ENCODE measurements around the gene PLOD2.

Gene PLOD2

DNA sequence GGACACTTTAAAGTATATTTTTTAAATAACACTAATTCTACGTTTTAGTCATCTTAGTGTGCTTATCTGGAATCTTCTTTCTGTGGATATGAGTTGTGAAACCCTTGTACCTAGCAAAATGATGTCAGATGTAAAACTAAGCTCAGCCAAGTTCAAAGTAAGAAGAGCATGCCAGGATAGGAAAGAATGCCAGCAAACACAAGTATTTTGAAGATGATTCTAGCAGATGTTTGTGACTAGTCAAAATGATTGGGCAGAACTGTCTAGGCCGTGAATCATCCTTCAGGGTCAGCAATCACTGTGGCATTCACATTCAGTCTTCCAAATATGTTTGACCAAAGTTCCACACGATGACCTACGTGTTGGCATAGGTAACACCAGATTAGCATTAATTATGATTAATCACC lies 5.4 kb upstream of the PLOD2 start:
- no peak for DNase-seq (ENCODE audit: low read depth, low spot score)

DNA sequence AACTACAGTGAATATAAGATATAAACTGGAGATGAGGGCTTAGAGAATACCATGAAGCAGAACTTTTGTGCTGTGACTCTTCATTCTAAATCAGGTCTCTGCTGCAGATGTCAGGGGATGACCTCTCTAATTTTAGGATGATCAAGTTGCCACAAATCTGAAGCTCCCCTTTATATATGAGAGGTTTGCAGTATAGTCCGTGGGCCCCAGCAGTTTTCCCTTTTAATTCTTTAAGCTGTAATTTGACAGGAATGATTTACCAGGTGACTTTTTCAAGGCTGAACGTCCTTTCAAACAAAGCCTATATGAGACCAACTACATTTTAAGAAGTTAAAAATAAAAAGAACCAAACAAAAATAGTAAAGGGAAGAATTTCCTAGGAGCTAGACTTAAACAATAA lies 4.9 kb upstream of the PLOD2 start:
- no peak for DNase-seq (ENCODE audit: low read depth, low spot score)

DNA sequence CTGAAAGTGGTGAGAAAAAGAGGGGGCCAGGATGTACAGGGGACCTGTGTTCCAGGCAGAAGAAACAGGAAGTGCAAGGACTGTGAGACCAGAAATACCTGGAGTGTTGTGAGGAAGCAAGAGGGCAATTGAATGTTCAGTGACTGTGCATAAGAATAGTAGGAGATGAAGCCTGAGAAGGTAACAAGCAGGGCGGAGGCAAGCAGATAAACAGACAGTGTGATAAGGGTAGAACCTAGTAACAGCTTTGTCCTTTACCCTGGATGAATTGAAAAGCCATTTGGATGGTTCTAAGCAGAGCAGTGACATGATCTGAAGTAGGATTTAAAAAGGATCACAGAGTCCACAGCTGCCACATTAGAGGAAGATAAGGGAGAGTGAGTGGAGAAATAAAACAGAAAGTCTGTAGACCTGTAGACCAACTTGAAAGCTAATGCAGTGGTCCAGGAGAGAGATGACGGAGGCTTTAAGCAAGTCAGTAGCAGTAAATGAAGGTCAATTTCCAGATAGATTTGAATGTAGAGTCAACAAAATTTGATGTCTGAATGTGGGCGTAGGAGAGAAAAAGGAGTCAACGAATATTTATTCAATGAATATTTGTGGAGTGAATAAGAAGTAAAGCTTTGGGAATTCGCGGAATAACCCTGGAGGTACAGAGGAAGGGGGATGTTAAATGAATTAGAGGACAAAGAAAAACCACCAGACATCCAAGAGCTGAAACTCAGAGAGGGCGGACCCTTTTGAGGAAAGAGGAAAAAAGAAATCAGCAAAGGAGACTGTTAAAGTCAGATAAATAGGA lies 4.2 kb upstream of the PLOD2 start:
- DNase-seq (ENCODE audit: low read depth, low spot score), result no peak

GRCh38 chr3:146164506-146164905 lies 3.5 kb upstream of the PLOD2 start:
- DNase-seq (ENCODE audit: low read depth, low spot score), result no peak

DNA sequence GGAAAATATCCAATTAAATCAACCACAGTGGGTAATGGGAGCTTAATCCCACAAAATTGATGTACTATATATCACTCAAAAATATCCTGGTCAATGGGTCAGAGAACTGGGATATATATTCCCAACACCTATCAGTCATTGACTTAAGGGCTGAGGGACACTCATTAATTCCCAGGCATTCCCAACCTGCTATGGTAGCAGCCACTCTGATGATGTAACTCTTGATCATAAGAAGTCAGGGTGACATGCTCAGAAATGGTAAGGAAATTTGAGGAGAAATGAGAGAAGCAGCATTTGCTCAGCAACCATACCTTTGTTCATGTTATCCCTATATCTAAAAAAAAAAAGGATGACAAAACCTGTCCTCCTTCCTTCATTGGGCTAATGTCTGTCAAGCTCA lies 3.1 kb upstream of the PLOD2 start:
- no peak for DNase-seq (ENCODE audit: low read depth, low spot score)

DNA sequence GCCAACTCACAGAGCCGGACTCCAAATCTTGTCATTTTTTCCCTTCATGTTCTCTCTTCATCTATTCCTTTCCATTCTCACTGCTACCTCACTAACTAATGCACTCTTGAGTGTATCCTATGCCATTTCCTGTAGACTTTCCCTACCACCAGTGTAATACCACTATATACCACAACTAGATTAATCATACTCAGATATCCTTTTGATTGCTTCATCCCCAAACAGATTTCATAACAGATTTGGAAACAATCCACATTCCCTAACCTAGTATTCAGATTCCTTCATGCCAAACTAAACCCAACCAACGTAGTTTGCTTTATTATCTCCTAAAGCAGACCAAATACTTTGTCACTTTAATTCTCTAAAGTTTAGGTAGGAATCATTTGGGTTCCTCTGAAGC lies 2.6 kb upstream of the PLOD2 start:
- DNase-seq (ENCODE audit: low read depth, low spot score), result no peak

GRCh38 chr3:146162561-146162960 lies 1.6 kb upstream of the PLOD2 start:
- no peak for DNase-seq (ENCODE audit: low read depth, low spot score)

DNA sequence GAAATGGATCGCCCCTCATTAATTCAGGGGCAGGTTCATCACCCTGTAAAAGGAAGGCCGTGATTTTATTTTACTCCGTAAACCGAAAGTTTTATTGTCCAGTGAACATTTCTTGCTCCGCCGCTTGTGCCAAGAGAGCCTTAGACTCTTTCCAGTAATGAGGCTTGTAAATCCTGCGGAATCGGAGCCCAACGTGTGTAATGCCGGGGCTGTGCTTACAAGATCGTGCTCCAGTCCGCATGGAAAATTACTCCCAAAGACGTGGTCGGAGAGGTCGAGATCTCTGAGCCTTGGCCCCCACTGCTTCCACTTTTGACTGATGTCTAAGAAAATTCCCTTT lies 649 bp upstream of the PLOD2 start:
- no peak for DNase-seq (ENCODE audit: low read depth, low spot score)

DNA sequence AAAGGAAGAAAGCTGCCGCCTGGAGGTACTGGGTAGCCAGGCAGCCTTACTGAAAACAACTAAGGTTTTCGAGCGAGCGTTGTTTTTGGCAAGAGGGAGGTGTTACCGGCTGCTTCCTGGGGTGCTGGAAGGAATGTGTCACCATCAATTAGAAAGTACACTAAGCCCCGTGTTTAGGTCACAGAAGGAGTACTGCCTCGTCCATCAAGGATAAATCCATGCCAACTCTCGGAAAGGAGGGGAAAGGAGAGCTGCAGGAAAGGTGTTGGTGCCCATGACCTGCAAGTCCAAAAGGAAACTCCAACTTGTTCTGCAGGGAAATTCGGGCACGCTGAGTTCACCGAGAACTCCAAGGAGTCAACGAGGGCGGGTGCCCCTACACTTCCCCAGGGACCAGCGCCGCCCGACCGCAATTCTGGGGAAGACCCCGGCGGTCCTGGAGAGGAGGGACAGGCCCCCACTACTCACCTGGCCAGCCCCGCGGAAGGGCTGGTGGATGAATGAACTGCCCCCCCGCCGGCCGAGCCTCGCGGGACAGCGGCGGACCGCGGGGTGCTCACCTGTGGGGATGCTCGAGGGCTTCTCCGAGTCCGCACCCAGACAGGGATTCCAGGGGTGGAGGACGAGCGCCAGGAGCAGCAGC lies 542 bp downstream of the PLOD2 start:
- peak; percentile 64 for DNase-seq (ENCODE audit: low read depth, low spot score)

DNA sequence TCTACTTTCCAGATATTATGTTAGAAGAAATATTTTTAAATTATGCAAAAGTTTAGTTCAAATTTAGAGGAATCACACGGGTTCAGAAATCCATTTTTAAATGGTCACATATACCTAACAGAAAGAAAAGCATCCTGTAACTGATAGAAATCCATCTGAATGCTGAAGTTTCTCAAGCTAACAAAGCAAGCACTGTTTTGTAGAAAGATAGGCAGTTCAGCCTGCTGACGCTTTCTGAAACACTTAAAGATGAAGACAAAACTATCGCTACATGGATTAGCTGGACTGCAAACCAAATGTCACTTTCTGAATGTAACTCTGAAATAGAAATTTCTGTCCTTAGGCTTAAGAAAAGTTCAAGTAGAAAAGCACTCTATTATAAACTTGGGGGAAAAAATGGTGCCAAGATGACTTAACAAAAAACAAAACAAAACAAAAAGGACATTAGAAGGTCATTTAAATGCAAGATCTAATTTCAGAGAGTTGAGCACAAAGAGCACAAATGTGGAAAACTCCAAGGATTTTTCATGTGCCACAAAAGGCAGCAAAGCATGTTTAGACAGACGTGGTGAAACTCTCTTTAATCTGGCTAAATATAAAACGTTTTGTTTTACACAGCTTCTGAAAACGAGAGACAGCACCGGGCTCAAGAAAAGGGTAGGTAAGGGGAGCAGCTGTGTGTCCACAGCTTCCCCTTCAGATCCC lies 1.2 kb downstream of the PLOD2 start:
- no peak for DNase-seq (ENCODE audit: low read depth, low spot score)

DNA sequence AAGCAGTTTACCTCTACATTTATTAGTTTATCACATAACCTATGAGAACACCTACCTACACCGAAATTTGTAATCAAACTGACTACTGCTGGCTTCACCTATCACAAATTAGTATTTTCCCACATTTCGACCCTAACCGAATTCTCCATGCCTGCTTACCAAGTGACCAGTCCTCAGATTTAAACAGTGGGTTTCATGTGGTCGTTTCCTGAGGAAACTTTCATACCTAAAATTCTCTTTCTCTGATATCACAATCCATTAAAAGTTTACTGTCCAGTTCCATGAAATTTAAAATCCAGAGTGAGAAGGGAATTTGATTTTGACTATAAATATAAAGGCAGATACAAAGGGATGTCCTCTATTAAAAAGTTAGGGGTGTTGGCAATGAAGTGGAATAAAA lies 1.9 kb downstream of the PLOD2 start:
- no peak for DNase-seq (ENCODE audit: low read depth, low spot score)

DNA sequence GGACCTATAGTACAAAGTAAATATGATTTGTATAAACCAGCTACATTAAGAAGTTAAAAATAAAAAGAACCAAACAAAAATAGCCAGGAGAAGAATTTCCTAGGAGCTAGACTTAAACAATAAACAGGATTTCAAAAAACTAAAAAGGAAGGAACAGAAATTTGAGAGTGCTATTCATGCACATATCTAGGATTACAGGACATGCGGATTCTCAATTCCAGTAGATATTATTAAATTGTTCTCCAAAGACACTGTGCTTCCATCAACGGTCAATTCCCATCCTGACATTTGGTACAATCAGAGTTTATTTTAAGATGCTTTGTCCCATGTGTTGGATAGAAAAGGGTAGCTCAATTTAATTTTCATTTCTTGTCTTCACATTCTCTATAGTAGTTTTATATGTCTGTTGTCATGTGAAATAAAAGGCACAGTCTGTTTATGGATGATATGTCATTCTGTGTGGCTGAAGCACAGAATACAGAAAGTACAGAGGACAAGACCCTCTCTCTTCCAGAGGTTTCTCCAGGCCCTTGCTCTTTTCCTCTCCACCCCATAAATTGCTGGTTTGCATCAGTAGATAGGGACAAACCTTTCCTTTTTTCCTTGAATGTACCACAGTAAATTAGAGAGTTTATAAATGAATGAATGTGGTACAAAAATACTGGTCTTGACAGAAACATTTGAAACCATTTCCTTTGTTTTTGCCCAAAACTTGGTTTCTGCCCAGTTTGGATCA lies 3.5 kb downstream of the PLOD2 start:
- DNase-seq (ENCODE audit: low read depth, low spot score), result no peak

- no peak for DNase-seq (ENCODE audit: low read depth, low spot score)
These were observed 4.2 kb downstream of the PLOD2 start for GRCh38 chr3:146156666-146157314.

GRCh38 chr3:146156095-146156494 lies 4.9 kb downstream of the PLOD2 start:
- no peak for DNase-seq (ENCODE audit: low read depth, low spot score)

DNA sequence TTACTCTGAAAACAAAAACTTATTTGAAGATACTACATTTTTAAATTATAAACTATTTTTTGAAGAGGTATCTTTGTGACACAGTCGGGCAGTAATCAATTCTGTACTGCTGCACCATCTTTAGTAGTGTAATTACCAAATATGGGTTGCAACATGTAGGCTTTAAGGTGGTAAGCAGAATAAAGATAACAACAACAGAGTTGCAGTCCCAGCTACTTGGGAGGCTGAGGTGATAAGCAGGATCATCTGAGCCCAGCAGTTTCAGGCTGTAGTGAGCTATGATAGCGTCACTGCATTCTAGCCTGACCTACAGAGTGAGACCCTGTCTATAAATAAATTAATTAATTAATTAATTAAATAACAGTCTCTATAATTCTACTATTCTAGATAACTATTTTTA lies 6.0 kb downstream of the PLOD2 start:
- no peak for DNase-seq (ENCODE audit: low read depth, low spot score)

GRCh38 chr3:146154316-146154715 lies 6.7 kb downstream of the PLOD2 start:
- no peak for DNase-seq (ENCODE audit: low read depth, low spot score)

DNA sequence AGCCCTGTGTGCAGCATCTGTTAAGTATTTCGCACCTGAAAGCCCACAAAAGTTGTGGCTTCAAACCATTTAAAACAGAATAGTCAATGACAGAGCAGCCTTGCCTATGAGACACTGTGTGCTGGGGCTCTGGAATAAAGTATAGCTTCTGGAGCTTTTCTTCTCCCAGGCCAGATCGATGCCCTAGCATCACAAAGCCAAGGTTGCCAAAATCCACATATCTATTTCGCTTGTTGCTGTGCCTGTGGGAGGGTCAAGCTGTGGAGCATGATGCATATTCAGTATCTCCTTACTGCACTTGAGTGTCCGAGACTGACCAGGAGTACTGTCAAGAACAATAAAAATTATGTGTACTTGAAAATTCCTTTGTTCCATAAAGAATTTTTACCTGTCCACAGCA lies 7.6 kb downstream of the PLOD2 start:
- no peak for DNase-seq (ENCODE audit: low read depth, low spot score)

DNA sequence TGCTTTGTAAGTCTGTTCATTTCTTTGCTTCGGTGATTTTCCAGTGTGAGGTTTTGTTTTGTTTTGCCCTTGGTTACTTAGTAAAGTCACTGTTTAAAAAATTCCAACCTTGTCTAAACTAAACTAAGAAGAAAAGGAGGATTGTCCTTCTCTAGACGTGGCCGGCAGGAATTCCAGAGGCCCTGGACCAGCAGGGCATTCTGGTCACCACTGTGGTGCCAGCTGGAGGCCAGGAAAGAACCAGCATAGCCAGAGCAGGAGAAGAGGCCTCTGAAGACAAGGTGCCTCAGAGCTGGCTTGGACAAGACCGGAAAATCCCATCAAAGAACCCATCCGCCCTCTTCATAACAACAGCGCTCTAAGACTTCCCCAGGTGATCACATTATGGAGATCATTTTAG lies 8.2 kb downstream of the PLOD2 start:
- no peak for DNase-seq (ENCODE audit: low read depth, low spot score)

DNA sequence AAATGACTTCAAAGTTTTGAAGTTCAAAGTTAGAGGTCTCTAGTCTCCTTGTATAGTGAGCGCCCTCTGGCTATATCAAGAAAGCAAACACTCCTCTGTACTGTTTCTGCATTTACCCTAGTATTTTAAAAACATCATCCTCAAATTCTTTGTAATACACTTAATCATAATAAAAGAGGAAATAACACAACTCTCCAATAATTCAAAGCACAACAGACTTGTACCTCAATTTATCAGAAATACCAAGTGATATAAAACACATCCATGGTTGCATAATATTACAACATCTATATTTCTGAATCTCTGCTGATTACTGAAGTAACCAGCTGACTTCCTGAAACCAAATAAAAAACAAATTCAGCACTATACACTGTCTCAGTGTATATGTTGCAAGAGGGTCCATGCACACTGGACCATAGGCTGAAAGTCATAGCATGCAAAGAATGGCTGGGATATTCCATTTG lies 12.5 kb downstream of the PLOD2 start:
- no peak for DNase-seq (ENCODE audit: low read depth, low spot score)

DNA sequence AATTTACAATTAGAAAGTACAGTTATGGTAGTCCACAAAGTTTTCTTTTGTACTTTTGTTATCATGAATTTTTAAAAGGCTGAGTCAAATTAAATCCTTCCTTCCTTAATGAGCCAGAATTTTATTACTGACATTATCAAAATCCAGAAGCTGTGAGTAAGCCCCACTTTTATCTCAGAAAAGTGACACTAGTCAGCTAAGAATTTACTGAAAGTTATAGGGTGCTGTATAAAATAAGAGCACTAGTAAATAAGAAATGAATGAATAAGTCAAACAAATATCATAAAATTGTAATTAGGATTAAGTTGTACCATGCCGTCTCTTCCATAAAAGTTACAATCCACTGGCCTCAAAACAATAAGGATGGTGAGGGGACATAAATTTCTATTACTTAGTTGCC lies 15.3 kb downstream of the PLOD2 start:
- DNase-seq (ENCODE audit: low read depth, low spot score), result no peak

GRCh38 chr3:146142757-146143156 lies 18.2 kb downstream of the PLOD2 start:
- no peak for DNase-seq (ENCODE audit: low read depth, low spot score)

Data from smooth muscle cell of the brain vasculature (primary cell).